ENCODE results near the gene CORT. TPM values are rescaled to one million over a fixed set of nuclear protein-coding genes. Genes with fewer than 3 reads are reported as not detected.

The CORT gene
- total and polyA plus RNA-seq, 10 of the 15 experiments (the other 5 are each of a cell fraction or from before 2014, with no cell fraction given), result 0.09 to 0.49 (median 0.23) TPM; not detected in 1

DNA sequence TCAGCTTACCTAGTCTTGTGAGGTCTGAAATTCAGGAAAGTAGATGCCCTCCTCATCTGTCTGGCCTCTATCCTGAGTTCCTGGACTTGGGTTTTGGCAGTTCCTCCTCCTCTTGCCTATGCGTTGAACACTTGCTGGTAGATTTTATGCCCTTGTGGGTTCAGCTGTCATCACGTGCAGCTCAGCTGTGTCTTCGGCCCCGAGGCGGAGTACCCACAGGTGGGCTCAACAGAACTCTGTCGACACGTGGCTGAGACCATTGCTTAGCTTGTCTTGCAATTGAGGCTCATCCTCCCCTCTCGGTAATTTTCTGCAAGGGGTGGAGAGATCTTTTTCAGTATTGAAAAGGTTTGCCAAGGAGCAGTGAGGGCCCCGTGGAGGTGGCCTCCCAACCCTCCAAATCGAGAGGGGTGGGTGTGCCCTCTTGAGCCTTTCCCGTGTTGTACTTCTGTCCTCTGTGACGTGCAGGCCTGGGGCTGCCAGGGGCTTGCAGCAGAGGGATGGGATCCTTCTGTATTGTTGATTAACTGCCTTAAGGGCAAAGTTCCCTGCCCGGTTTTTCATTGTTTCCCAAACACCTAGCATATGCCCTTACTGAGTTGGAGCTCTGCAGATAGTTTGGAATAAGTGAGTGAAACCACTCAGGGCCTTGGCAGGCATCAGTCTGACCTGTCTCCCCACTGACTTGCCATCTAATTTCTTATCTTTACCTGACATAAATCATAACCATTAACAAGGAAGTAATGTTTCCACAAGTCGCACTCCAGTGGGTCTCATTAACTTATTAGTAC, 16.7 kb upstream of the CORT start:
- H2AFZ ChIP-seq (ENCODE audit: control insufficient read depth, low read depth, low read length), result peak overlapping the region; percentile 35
- ChIA-PET RAD21 (ENCODE audit: unreplicated experiment) (interaction anchor here (0.6 to 7.6 kb wide), 4 partner anchors 23 to 441 kb away, joined by 3 to 191 read pairs (median 4); no protein-coding TSS in a partner anchor), POLR2A (interaction anchor here (0.6 to 2.8 kb wide), 7 partner anchors 9 to 482 kb away, joined by 3 to 10 read pairs (median 4); partner anchors contain the start of gene DFFA), CTCF (interaction anchor here (1.0 to 10.5 kb wide), 7 partner anchors 12 to 224 kb away, joined by 3 to 292 read pairs (median 6); no protein-coding TSS in a partner anchor), SMC1A (ENCODE audit: uncharacterized antibody, unreplicated experiment) (interaction anchor here (0.6 to 9.0 kb wide), 9 partner anchors 10 to 78 kb away, joined by 3 to 122 read pairs (median 4); partner anchors contain the start of genes DFFA, PEX14 and PGD)
- H3K4me1 ChIP-seq (ENCODE audit: control insufficient read depth, insufficient read depth, low read length), result peaks cover 24% of the 10 kb centered on the region
- WGBS (ENCODE audit: insufficient coverage, insufficient replicate concordance, low lambda C conversion rate, missing lambda C conversion rate), result 54% methylated on average over 13 of the region's 14 CpGs
- ATAC-seq, result no peak; the same call in 1 of the 3 replicates
- no peaks in the 10 kb centered on the region for H3K36me3 ChIP-seq (ENCODE audit: control insufficient read depth in 2 of 2, insufficient read depth in 2 of 2, low read length in 1 of 2)
- H3K27ac ChIP-seq (ENCODE audit: control insufficient read depth, insufficient read depth), result 0 out of 2 replicates have a peak overlapping the region, but pooled peaks have one; percentile 40
- in situ Hi-C loops (cut with MboI) (loop anchor here (5.0 to 10.0 kb wide), 2 partner anchors 59 to 432 kb away; no protein-coding TSS in a partner anchor), intact Hi-C loops (cut with micrococcal nuclease; ENCODE audit: unreplicated experiment) (no loop called here)
- FAIRE-seq, result no peak
- BruUV-seq (replicated peaks), result no TSS peak
- H3K4me2 ChIP-seq (ENCODE audit: control insufficient read depth, insufficient read depth), result peak overlapping the region; percentile 68
- H3K9me3 ChIP-seq (replicated peaks; ENCODE audit: control insufficient read depth, insufficient read depth, low read length), result no peaks in the 10 kb centered on the region
- peak overlapping the region; percentile 16; the same call in 1 of the 2 replicates for H3K4me3 ChIP-seq
- H3K79me2 ChIP-seq (ENCODE audit: control insufficient read depth, insufficient read depth, low read length), result peaks cover 7% of the 10 kb centered on the region
- peak in 1 of 2 experiments; percentile 51; a peak in 2 of 4 replicates for TF ChIP-seq BHLHE40 (IDR thresholded peaks at IDR 0.05; ENCODE audit: borderline replicate concordance in 1 of 2, low read depth in 2 of 2, low read length in 1 of 2)
- no peak for TF ChIP-seq STAT3 (IDR thresholded peaks at IDR 0.05; ENCODE audit: low read depth, low read length)
- H3K9ac ChIP-seq (ENCODE audit: control insufficient read depth, insufficient read depth, low read length), result 0 out of 2 replicates have a peak overlapping the region, but pooled peaks have one; percentile 19
- no peaks in the 10 kb centered on the region for H3K27me3 ChIP-seq (replicated peaks in 1 of 2; ENCODE audit: control insufficient read depth in 2 of 2, insufficient read depth in 2 of 2, low read length in 1 of 2)
- H4K20me1 ChIP-seq (ENCODE audit: control insufficient read depth, insufficient read depth), result no peaks in the 10 kb centered on the region
- no peak for DNase-seq (ENCODE audit: low read depth, low spot score)

DNA sequence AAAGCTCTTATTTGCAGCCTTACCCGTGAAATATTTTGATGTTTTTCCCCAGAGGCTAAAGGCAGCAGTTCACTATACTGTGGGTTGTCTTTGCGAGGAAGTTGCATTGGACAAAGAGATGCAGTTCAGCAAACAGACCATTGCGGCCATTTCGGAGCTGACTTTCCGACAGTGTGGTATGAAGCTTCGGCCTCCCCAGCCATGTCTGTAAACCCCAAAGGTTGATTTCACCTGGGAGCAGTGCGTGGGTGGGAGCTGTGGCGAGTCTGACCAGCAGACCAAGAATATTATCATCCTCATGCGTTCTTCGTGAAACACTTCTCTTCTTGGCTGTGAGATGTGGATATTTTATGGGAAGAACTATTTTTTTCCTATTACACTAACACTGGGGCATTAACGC, 16.0 kb upstream of the CORT start:
- WGBS (ENCODE audit: insufficient coverage, insufficient replicate concordance, low lambda C conversion rate, missing lambda C conversion rate), result 26% methylated on average over 11 of the region's 11 CpGs
- H3K27ac ChIP-seq (ENCODE audit: control insufficient read depth, insufficient read depth), result 0 out of 2 replicates have a peak overlapping the region, but pooled peaks have one; percentile 40
- intact Hi-C loops (cut with micrococcal nuclease; ENCODE audit: unreplicated experiment) (no loop called here), in situ Hi-C loops (cut with MboI) (loop anchor here (5.0 to 10.0 kb wide), 2 partner anchors 59 to 431 kb away; no protein-coding TSS in a partner anchor)
- H2AFZ ChIP-seq (ENCODE audit: control insufficient read depth, low read depth, low read length), result peak overlapping the region; percentile 35
- POLR2A ChIA-PET, result interaction anchor here (0.6 to 2.8 kb wide), 7 partner anchors 13 to 483 kb away, joined by 3 to 10 read pairs (median 3); partner anchors contain the start of gene DFFA
- SMC1A ChIA-PET (ENCODE audit: uncharacterized antibody, unreplicated experiment), result interaction anchor here (0.6 to 9.0 kb wide), 10 partner anchors 9 to 127 kb away, joined by 3 to 122 read pairs (median 4); partner anchors contain the start of genes DFFA, PEX14 and PGD
- peak overlapping the region; percentile 16; the same call in 1 of the 2 replicates for H3K4me3 ChIP-seq
- peaks cover 21% of the 10 kb centered on the region for H3K4me1 ChIP-seq (ENCODE audit: control insufficient read depth, insufficient read depth, low read length)
- BruUV-seq (replicated peaks), result no TSS peak
- DNase-seq (ENCODE audit: low read depth, low spot score) (no peak), FAIRE-seq (no peak), ATAC-seq (peak; percentile 37)
- H3K79me2 ChIP-seq (ENCODE audit: control insufficient read depth, insufficient read depth, low read length), result peaks cover 7% of the 10 kb centered on the region
- no peaks in the 10 kb centered on the region for H3K27me3 ChIP-seq (replicated peaks in 1 of 2; ENCODE audit: control insufficient read depth in 2 of 2, insufficient read depth in 2 of 2, low read length in 1 of 2)
- H3K36me3 ChIP-seq (ENCODE audit: control insufficient read depth in 2 of 2, insufficient read depth in 2 of 2, low read length in 1 of 2), result no peaks in the 10 kb centered on the region
- RAD21 ChIA-PET (ENCODE audit: unreplicated experiment), result interaction anchor here (0.6 to 7.6 kb wide), 6 partner anchors 23 to 776 kb away, joined by 3 to 191 read pairs (median 3); no protein-coding TSS in a partner anchor
- H3K9ac ChIP-seq (ENCODE audit: control insufficient read depth, insufficient read depth, low read length), result 0 out of 2 replicates have a peak overlapping the region, but pooled peaks have one; percentile 25
- H3K9me3 ChIP-seq (replicated peaks; ENCODE audit: control insufficient read depth, insufficient read depth, low read length), result no peaks in the 10 kb centered on the region
- no peaks in the 10 kb centered on the region for H4K20me1 ChIP-seq (ENCODE audit: control insufficient read depth, insufficient read depth)
- H3K4me2 ChIP-seq (ENCODE audit: control insufficient read depth, insufficient read depth), result peak overlapping the region; percentile 68
- CTCF ChIA-PET, result interaction anchor here (0.7 to 10.5 kb wide), 9 partner anchors 9 to 648 kb away, joined by 3 to 292 read pairs (median 5); no protein-coding TSS in a partner anchor
- TF ChIP-seq, protein P1, sequence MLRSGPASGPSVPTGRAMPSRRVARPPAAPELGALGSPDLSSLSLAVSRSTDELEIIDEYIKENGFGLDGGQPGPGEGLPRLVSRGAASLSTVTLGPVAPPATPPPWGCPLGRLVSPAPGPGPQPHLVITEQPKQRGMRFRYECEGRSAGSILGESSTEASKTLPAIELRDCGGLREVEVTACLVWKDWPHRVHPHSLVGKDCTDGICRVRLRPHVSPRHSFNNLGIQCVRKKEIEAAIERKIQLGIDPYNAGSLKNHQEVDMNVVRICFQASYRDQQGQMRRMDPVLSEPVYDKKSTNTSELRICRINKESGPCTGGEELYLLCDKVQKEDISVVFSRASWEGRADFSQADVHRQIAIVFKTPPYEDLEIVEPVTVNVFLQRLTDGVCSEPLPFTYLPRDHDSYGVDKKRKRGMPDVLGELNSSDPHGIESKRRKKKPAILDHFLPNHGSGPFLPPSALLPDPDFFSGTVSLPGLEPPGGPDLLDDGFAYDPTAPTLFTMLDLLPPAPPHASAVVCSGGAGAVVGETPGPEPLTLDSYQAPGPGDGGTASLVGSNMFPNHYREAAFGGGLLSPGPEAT (IDR thresholded peaks at IDR 0.05; ENCODE audit: low read depth), result 0 out of 2 replicates have a peak, but pooled peaks have one; percentile 43
- TF ChIP-seq IRF4 (IDR thresholded peaks at IDR 0.05; ENCODE audit: low read depth, low read length), result 0 out of 2 replicates have a peak, but pooled peaks have one; percentile 30
- TF ChIP-seq YY1 (IDR thresholded peaks at IDR 0.05; ENCODE audit: low read depth, low read length), result peak; percentile 55; the same call in 1 of the 2 replicates
- TF ChIP-seq EGR1 (IDR thresholded peaks at IDR 0.05; ENCODE audit: borderline replicate concordance in 1 of 2, low read depth in 2 of 2, low read length in 2 of 2), result peak in 1 of 2 experiments; percentile 89; a peak in 2 of 3 replicates
- TF ChIP-seq, protein P2, sequence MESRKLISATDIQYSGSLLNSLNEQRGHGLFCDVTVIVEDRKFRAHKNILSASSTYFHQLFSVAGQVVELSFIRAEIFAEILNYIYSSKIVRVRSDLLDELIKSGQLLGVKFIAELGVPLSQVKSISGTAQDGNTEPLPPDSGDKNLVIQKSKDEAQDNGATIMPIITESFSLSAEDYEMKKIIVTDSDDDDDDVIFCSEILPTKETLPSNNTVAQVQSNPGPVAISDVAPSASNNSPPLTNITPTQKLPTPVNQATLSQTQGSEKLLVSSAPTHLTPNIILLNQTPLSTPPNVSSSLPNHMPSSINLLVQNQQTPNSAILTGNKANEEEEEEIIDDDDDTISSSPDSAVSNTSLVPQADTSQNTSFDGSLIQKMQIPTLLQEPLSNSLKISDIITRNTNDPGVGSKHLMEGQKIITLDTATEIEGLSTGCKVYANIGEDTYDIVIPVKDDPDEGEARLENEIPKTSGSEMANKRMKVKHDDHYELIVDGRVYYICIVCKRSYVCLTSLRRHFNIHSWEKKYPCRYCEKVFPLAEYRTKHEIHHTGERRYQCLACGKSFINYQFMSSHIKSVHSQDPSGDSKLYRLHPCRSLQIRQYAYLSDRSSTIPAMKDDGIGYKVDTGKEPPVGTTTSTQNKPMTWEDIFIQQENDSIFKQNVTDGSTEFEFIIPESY (IDR thresholded peaks at IDR 0.05), result no peak
- peak; percentile 47 for TF ChIP-seq RUNX3 (IDR thresholded peaks at IDR 0.05; ENCODE audit: low read length)
- TF ChIP-seq HDGF (IDR thresholded peaks at IDR 0.05), result no peak
